ENCODE measurements around the gene STIM1. TPM values are rescaled to one million over a fixed set of nuclear protein-coding genes. Genes with fewer than 3 reads are reported as not detected.

STIM1 gene
- total RNA-seq, 4 donors from 2014 or later: 42.2 to 71.0 (median 51.1) TPM

DNA sequence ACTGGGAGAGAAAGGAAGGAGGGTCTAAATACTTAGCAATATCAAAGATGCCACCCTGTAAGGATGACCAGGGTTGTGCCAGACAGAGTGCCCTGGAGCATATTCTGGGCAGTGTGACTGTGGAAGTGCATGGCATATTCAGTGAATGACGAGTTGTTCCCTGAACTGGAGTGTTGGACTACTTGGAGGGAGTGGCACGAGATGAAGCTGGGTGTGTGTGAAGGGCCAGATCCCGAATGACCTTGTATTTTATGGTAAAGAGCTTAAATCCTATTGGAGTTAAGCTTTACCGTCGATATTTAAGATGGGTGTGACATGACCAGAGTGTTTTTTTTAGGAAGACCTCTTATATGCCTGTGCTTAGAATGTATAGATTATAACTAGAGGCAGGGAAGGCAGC lies 48.8 kb downstream of the STIM1 start:
- TF ChIP-seq, protein P1, sequence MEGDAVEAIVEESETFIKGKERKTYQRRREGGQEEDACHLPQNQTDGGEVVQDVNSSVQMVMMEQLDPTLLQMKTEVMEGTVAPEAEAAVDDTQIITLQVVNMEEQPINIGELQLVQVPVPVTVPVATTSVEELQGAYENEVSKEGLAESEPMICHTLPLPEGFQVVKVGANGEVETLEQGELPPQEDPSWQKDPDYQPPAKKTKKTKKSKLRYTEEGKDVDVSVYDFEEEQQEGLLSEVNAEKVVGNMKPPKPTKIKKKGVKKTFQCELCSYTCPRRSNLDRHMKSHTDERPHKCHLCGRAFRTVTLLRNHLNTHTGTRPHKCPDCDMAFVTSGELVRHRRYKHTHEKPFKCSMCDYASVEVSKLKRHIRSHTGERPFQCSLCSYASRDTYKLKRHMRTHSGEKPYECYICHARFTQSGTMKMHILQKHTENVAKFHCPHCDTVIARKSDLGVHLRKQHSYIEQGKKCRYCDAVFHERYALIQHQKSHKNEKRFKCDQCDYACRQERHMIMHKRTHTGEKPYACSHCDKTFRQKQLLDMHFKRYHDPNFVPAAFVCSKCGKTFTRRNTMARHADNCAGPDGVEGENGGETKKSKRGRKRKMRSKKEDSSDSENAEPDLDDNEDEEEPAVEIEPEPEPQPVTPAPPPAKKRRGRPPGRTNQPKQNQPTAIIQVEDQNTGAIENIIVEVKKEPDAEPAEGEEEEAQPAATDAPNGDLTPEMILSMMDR (IDR thresholded peaks at IDR 0.05): no peak
- DNase-seq (ENCODE audit: low spot score): no peak
- ATAC-seq (ENCODE audit: low FRiP score): no peak

- ATAC-seq (ENCODE audit: low FRiP score) (peak; percentile 77), DNase-seq (ENCODE audit: low spot score) (no peak)
- TF ChIP-seq, protein P1 (IDR thresholded peaks at IDR 0.05): no peak
Measured at GRCh38 chr11:3905080-3905953, 49.9 kb downstream of the STIM1 start.

GRCh38 chr11:3906166-3906565 lies 50.7 kb downstream of the STIM1 start:
- ATAC-seq (ENCODE audit: low FRiP score) (no peak), DNase-seq (ENCODE audit: low spot score) (no peak)
- TF ChIP-seq, protein P1 (IDR thresholded peaks at IDR 0.05): no peak

GRCh38 chr11:3907590-3907989 lies 52.1 kb downstream of the STIM1 start:
- TF ChIP-seq, protein P1 (IDR thresholded peaks at IDR 0.05): no peak
- DNase-seq (ENCODE audit: low spot score) (no peak), ATAC-seq (ENCODE audit: low FRiP score) (no peak)

DNA sequence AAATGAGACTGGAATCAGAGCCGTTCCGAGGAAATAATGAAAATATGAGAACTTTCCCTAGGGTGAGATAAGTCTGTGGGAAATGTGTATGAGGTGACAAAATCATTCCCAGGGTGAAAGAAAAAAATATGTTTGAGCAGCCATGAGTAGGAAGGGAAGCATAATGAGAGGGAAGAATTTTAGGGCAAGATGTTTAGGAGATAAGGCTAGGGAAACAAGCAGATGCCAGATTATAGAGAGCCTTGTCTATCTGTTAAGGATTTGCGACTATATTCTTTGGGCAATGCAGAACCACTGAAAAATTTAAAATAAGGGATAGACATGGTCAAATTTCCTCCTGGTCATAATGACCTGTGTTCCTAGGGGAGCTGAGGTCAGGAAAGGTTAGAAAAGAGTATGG lies 54.4 kb downstream of the STIM1 start:
- DNase-seq (ENCODE audit: low spot score): no peak
- TF ChIP-seq, protein P1 (IDR thresholded peaks at IDR 0.05): no peak
- no peak for ATAC-seq (ENCODE audit: low FRiP score)

DNA sequence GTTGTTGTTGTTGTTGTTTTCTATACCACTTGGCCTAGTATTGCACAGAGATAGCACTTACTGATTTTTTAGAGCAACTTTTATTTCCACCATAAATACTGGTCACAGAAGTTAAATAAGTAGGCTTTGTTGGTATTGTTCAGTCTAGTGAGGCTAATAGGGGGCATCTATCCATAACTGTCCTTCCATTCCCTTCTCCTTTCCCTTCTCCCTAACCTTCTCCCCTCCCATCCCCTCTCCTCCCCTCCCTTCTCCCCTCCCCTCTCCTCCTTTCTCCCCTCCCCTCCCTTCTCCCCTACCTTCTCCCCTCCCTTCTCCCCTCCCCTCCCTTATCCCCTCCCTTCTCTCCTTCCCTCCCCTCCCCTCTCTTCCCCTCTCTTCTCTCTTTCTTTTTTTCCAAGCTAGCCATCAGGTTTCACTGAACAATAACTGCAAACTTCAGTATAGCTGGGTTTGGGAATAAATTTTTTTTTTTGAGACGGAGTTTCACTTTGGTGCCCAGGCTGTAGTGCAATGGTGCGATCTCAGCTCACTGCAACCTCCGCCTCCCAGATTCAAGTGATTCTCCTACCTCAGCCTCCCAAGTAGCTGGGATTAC lies 56.5 kb downstream of the STIM1 start:
- ATAC-seq (ENCODE audit: low FRiP score): no peak
- no peak for DNase-seq (ENCODE audit: low spot score)
- TF ChIP-seq, protein P1 (IDR thresholded peaks at IDR 0.05): no peak

DNA sequence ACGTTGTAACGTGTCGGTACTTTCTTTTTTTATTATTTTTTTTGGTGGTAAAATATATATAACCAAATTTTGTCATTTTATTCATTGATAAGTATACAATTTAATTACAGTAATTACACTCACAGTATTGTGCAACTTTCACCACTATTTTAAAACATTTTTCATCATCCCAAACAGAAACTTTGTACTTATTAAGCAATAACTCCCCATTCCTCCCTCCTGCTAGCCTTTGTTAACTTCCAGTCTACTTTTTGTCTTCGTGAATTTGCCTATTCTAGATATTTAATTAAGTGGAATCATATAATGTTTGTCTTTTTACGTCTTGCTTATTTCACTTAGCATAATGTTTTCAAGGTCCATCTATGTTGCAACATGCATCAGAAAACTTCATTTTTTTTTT lies 58.5 kb downstream of the STIM1 start:
- DNase-seq (ENCODE audit: low spot score) (no peak), ATAC-seq (ENCODE audit: low FRiP score) (no peak)
- TF ChIP-seq, protein P1 (IDR thresholded peaks at IDR 0.05): no peak

All from omental fat pad (tissue), 4 donors.